Natural killer cell (primary cell): Measurements from ENCODE around the gene FIGLA. TPM values are rescaled to one million over a fixed set of nuclear protein-coding genes. Genes with fewer than 3 reads are reported as not detected.

ENCODE experiments used
- ATAC-seq, 3 donors: fragments of 150-1000 bp in 2 of 3; fragments of 200-7000 bp in 1 of 3; cut with Tn5 transposase; 1 replicate in 1 of 3; 2 replicates in 2 of 3; pipeline ENCODE4 v1.10.0; 2021; ENCODE audit warnings: mild to moderate bottlenecking in 2 of 3, moderate library complexity in 2 of 3
- DNase-seq, 2 donors: peaks; one replicate each; pipeline versions ENCODE4 v3.0.0 to v3.0.0-alpha.2; 2013 to 2021; ENCODE audit warnings: mixed read lengths in 1 of 2
- H3K27ac ChIP-seq: one replicate; pipeline ENCODE4 v1.5.1; 2013; ENCODE audit warnings: mild to moderate bottlenecking, low read length
- H3K27me3 ChIP-seq: one replicate; pipeline ENCODE4 v1.6.1; 2013; ENCODE audit warnings: low read length; ENCODE audit not compliant: control insufficient read depth, insufficient read depth
- H3K36me3 ChIP-seq: one replicate; pipeline ENCODE4 v1.6.1; 2013; ENCODE audit warnings: low read length; ENCODE audit not compliant: control insufficient read depth, insufficient read depth
- H3K4me1 ChIP-seq: one replicate; pipeline ENCODE4 v1.6.1; 2013; ENCODE audit warnings: low read length; ENCODE audit not compliant: control insufficient read depth, insufficient read depth
- H3K4me3 ChIP-seq: one replicate; pipeline ENCODE4 v1.5.1; 2013; ENCODE audit warnings: low read length
- H3K9me3 ChIP-seq: one replicate; pipeline ENCODE4 v1.6.1; 2013; ENCODE audit warnings: low read length; ENCODE audit not compliant: control insufficient read depth, insufficient read depth
- H3K27ac Mint-ChIP-seq, 2 donors: one replicate each; pipeline ENCODE4 v1.8.0; 2022; ENCODE audit warnings: mild to moderate bottlenecking in 2 of 2, mixed read lengths in 2 of 2, moderate library complexity in 1 of 2
- H3K27me3 Mint-ChIP-seq, 2 donors: one replicate each; pipeline ENCODE4 v1.8.0; 2022; ENCODE audit warnings: low read depth in 2 of 2, mixed read lengths in 2 of 2
- H3K36me3 Mint-ChIP-seq: one replicate; pipeline ENCODE4 v1.8.0; 2022; ENCODE audit warnings: mixed read lengths
- H3K4me1 Mint-ChIP-seq, 2 donors: one replicate each; pipeline ENCODE4 v1.8.0; 2022; ENCODE audit warnings: mixed read lengths in 2 of 2
- H3K4me3 Mint-ChIP-seq: one replicate; pipeline ENCODE4 v1.8.0; 2022; ENCODE audit warnings: mild to moderate bottlenecking, moderate library complexity, mixed read lengths
- H3K9me3 Mint-ChIP-seq, 2 donors: one replicate each; pipeline ENCODE4 v1.8.0; 2022; ENCODE audit warnings: mixed read lengths in 2 of 2
- CTCF ChIP-seq: fragments of 200-600 bp; IDR thresholded peaks from one replicate; pipeline ENCODE4 v1.8.0; 2022; ENCODE audit warnings: antibody characterized with exemption
- WGBS: methylation state at CpG from one replicate; pipeline ENCODE4 v1.1.7; 2013; ENCODE audit warnings: missing lambda C conversion rate; ENCODE audit not compliant: insufficient coverage; 5-methylcytosine and 5-hydroxymethylcytosine counted together
- intact Hi-C: fragments of 100-400 bp; cut with micrococcal nuclease; formaldehyde crosslinking; loops from one replicate; pipeline ENCODE4 v1.14.2; 2022
- total RNA-seq, 4 donors: library from RNA; stranded (reverse); fragments of 120-200 nt in 1 of 4; gene quantifications; one replicate each; pipeline versions ENCODE4 v1.2.3 to v1.2.4, GENCODE V29; 2013 to 2022

The FIGLA gene
- total RNA-seq, 3 donors from 2014 or later (not counting 1 experiment from before 2014, with no cell fraction given) = not detected

- Histone ChIP-seq H3K27me3 (peaks cover 3% of the 10 kb centered on the region), H3K27ac (no peak overlapping the region), H3K4me3 (no peak overlapping the region), H3K9me3 (no peaks in the 10 kb centered on the region), H3K4me1 (no peaks in the 10 kb centered on the region), H3K36me3 (no peaks in the 10 kb centered on the region)
- Mint-ChIP-seq H3K27ac (no peak overlapping the region), H3K9me3 (no peaks in the 10 kb centered on the region), H3K4me3 (no peak overlapping the region), H3K4me1 (no peaks in the 10 kb centered on the region), H3K27me3 (peaks cover 36 to 52% of the 10 kb centered on the region in 2 donors), H3K36me3 (no peaks in the 10 kb centered on the region)
- no peak for TF ChIP-seq CTCF
- intact Hi-C loops = no loop called here
- ATAC-seq (no peak), DNase-seq (no peak)
- 73% methylated on average over 1 of the region's 1 CpG for WGBS
These were observed 31.0 kb downstream of the FIGLA start for GRCh38 chr2:70759446-70759845.

- ATAC-seq = no peak
- H3K27me3 Mint-ChIP-seq = peaks cover 31 to 52% of the 10 kb centered on the region in 2 donors
- intact Hi-C loops = no loop called here
- H3K27ac Mint-ChIP-seq = no peak overlapping the region
- no peaks in the 10 kb centered on the region for H3K9me3 Mint-ChIP-seq
- H3K4me1 Mint-ChIP-seq = no peaks in the 10 kb centered on the region
- Histone ChIP-seq H3K27ac (no peak overlapping the region), H3K4me1 (no peaks in the 10 kb centered on the region), H3K36me3 (no peaks in the 10 kb centered on the region), H3K27me3 (peaks cover 3% of the 10 kb centered on the region), H3K9me3 (no peaks in the 10 kb centered on the region), H3K4me3 (no peak overlapping the region)
- 95% methylated on average over 7 of the region's 7 CpGs for WGBS
- no peak for TF ChIP-seq CTCF
- no peak overlapping the region for H3K4me3 Mint-ChIP-seq
- DNase-seq = no peak
- H3K36me3 Mint-ChIP-seq = no peaks in the 10 kb centered on the region
These were observed 32.5 kb downstream of the FIGLA start for GRCh38 chr2:70757966-70758365.

- no peaks in the 10 kb centered on the region for H3K36me3 Mint-ChIP-seq
- ATAC-seq (no peak), DNase-seq (no peak)
- intact Hi-C loops = no loop called here
- no peak for TF ChIP-seq CTCF
- Histone ChIP-seq H3K27ac (no peak overlapping the region), H3K36me3 (no peaks in the 10 kb centered on the region), H3K27me3 (peaks cover 5% of the 10 kb centered on the region), H3K4me1 (no peaks in the 10 kb centered on the region), H3K9me3 (no peaks in the 10 kb centered on the region), H3K4me3 (no peak overlapping the region)
- H3K9me3 Mint-ChIP-seq = no peaks in the 10 kb centered on the region
- peaks cover 31 to 51% of the 10 kb centered on the region in 2 donors for H3K27me3 Mint-ChIP-seq
- H3K4me1 Mint-ChIP-seq = no peaks in the 10 kb centered on the region
- WGBS = 93% methylated on average over 4 of the region's 4 CpGs
- H3K27ac Mint-ChIP-seq = no peak overlapping the region
- no peak overlapping the region for H3K4me3 Mint-ChIP-seq
These were observed 33.1 kb downstream of the FIGLA start for GRCh38 chr2:70757360-70757759.

- no peak for DNase-seq
- Mint-ChIP-seq H3K9me3 (no peaks in the 10 kb centered on the region), H3K4me1 (no peaks in the 10 kb centered on the region), H3K27ac (no peak overlapping the region), H3K27me3 (peaks cover 27 to 42% of the 10 kb centered on the region in 2 donors), H3K4me3 (no peak overlapping the region), H3K36me3 (no peaks in the 10 kb centered on the region)
- Histone ChIP-seq H3K27me3 (peaks cover 5% of the 10 kb centered on the region), H3K27ac (no peak overlapping the region), H3K4me3 (no peak overlapping the region), H3K9me3 (no peaks in the 10 kb centered on the region), H3K36me3 (no peaks in the 10 kb centered on the region), H3K4me1 (no peaks in the 10 kb centered on the region)
- WGBS = 95% methylated on average over 3 of the region's 3 CpGs
- no peak for ATAC-seq
- TF ChIP-seq CTCF = no peak
- intact Hi-C loops = no loop called here
These were observed 34.3 kb downstream of the FIGLA start for GRCh38 chr2:70756128-70756527.
